IPS DF 19.7 (cell line): ENCODE measurements around the gene SLC44A2.

Experiments
- DNase-seq: peaks from one replicate; pipeline ENCODE4 v3.0.0-alpha.2; 2013; ENCODE audit warnings: low read depth, low spot score

SLC44A2 gene

DNA sequence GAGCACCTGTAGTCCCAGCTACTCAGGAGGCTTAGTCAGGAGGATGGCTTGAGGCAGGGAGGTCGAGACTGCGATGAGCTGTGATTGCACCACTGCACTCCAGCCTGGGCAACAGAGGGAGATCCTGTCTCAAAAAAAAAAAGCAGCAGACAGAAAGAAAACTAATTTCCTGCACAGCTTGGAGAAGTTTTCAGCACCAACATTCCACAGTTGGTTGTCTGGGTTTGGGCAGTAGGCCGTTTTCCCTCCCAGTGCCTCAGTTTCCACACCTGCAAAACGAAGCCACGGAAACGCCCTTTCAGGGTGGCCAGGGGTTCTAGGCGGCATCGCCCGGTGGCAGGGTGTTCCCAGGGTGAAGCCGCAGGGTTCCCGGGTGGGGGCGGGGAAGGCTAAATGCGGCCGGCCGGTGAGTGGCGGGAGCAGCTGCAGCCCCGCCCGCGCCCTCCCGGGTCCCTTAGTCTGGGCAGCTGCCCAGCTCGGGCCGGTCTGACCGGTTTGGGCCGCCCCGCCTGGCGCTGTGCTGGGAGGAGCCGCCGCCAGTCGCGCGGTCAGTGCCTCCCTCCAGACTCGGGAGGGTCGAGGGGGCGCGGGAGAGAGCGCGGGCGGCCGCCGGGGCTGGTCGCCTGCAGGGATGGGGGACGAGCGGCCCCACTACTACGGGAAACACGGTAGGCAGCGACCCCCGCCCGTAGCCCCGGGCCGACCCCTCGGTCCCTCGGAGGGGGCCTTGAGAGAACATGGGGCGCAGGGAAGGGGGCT, at the start of gene SLC44A2:
TSS of gene SLC44A2 (plus strand) at position 551 of the 759 bp plus-strand sequence. CDS start at position 632, 81 bp downstream.
- peak; percentile 30 for DNase-seq

DNA sequence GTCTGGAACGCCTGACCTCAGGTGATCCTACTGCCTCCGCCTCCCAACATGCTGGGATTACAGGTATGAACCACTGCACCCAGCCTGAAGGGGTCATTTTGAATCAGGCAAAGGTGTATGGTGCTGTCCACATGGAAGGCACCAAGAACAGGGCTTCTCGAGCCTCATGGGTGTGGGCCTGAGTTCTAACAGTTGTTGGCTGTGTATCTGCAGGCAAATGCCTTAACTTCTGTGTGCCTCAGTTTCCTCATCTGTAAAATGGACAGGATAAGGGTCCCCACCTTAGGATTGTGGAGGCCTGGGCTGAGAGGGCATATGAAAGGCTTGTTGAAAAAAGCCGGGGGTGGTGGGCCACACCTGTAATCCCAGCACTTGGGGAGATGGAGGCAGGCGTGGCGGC, 47.4 kb upstream of the SLC44A2 start:
- no peak for DNase-seq

DNA sequence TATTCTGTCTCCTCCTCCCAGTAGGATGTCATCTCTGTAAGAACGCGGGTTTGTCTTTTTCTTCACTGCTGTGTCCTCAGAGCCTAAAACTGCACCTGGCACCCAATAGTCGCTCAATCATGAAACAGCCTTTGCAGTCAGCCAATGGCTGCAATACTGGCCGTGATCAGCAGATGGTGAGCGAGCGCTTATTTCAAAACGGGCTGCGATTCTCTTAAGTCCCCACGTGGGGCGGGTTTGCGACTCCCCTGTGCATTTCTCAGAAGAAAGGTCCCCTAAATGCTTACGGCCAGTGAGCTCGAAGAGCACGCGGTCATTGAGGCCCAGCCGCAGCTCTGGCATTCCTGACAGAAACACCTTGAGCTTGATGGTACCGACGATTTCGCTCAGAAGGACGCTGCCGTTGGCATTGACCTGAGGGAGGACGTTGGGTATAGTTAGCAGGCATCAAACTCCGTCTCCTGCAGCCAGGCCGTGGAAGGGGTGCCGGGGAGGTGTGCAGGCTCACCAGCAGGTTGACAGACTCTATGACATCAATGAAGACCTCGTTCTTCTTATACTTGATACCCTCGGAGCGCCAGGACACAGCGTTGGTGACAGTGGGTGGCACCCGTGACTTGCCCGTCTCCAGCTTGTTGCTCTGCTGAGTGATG, 44.2 kb upstream of the SLC44A2 start:
- DNase-seq: peak; percentile 87

DNA sequence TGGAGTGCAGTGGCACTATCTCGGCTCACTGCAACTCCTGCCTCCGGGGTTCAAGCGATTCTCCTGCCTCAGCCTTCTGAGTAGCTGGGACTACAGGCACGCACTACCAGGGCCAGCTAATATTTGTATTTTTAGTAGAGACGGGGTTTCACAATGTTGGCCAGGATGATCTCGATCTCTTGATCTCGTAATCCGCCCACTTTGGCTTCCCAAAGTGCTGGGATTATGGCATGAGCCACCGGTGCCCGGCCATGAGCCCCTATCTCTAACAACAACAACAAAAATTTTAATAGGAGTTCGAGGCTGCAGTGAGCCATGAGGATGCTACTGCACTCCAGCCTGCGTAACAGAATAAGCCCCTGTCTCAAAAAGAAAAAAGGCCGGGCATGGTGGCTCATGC, 43.3 kb upstream of the SLC44A2 start:
- DNase-seq: no peak

DNA sequence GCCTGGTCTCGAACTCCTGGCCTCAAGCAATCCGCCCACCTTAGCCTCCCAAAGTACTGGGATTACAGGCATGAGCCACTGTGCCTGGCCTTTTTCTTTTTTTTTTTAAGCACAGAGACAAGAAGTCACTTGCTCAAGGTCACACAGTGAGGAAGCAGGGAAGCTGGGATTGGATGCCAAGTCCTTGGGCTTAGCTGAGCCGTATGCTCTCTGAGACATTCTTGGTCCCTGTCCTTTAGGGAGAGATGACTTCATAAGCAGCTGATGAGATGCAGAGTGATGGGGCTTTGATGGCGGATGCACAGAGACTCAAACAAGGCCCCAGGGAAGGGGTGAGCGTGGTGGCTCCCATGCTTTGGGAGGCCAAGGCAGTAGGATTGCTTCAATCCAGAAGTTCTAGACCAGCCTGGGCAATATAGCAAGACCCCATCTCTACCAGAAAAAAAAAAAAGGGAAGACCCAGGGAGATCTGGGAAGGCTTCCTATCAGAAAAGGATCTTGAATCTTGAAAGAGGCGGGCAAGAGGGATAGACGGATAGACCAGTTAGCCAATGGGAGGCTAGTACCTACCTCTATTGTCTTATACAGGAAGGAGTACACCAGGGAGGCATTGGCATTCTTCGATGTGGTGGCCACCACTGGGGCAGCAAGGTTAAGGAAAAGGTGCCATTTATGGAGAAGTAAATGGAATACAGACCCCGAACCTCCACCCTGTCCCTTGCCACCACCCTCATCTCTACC, 42.1 kb upstream of the SLC44A2 start:
- DNase-seq: no peak

DNA sequence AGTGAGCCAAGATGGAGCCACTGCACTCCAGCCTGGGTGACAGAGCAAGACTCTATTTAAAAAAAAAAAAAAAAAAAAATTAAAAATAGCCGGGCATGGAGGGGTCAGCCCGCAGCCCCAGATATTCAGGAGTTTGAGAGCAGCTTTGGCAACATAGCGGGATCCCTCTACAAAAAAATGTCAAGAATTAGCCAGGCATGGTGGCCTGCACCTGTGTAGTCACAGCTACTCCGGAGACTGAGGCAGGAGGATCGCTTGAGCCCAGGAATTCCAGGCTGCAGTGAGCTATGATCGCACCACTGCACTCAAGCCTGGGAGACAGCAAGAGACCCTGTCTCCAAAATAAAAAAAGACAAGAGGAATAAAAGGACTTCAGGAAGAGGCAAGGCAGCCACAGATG, 39.0 kb upstream of the SLC44A2 start:
- no peak for DNase-seq

DNA sequence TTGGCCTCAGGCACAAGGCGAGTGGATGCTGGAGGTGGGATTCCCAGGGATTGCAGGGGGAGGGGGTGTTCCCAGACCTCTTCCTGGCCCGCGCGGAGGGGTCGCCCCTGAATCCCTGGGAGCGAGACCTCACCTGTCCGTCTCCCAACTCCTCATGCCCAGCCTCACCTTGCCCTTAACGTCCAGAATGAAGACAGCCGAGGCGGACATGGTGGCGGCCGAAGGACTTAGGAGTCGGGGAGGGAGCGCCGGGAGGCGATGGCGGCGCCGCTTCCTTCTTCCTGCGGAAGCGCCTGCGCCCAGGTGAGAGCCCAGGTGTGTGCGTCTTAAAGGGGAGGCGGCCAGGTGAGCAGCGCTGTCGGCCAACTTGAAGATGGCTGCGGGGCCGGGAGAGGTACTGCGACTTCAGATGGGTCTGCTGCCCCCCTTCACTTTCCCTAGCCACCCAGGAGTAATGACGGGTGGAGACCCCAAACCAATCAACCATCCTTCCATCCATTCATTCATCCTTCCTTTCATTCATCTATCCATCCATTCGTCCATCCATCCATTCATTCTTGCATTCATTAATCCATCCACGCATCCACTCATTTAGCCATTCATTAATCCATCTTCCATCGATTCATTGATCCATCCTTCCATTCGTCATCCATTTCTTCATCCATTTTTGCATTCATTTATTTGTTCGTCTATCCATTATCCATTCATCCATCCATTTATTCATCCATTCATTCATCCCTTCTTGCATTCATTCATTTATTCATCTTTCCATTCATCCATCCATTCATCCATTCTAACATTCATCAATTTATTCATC, 38.1 kb upstream of the SLC44A2 start, which contains the start of gene AP1M2:
TSS of gene AP1M2 (minus strand) at position 291 of the 817 bp plus-strand sequence. CDS start at position 210, 81 bp downstream.
- peak; percentile 57 for DNase-seq

DNA sequence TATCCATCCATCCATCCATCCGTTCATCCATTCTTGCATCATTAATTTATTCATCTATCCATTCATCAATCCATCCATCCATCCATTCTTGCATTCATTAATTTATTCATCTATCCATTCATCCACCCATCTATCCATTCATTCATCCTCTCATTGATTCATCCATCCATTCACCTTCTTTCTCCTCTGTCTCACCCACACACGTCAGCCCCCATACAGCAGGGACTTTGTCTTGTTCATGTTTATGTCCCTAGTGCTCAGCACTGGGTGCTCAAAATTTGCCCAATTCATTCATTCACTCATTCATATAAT, 37.6 kb upstream of the SLC44A2 start:
- DNase-seq: no peak

DNA sequence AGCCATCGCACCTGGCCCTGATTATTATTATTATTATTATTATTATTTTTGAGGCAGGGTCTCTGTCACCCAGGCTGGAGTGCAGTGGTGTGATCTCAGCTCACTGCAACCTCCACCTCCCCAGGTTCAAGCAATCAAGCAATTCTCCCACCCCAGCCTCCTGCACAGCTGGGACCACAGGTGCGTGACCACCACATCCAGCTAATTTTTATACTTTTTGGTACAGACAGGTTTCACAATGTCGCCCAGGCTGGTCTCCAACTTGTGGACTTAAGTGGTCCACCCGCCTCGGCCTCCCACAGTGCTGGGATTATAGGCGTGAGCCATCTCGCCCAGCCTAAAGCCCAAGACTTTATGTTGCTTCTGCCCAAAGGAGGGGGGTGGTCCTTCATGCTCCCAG, 32.2 kb upstream of the SLC44A2 start:
- no peak for DNase-seq

DNA sequence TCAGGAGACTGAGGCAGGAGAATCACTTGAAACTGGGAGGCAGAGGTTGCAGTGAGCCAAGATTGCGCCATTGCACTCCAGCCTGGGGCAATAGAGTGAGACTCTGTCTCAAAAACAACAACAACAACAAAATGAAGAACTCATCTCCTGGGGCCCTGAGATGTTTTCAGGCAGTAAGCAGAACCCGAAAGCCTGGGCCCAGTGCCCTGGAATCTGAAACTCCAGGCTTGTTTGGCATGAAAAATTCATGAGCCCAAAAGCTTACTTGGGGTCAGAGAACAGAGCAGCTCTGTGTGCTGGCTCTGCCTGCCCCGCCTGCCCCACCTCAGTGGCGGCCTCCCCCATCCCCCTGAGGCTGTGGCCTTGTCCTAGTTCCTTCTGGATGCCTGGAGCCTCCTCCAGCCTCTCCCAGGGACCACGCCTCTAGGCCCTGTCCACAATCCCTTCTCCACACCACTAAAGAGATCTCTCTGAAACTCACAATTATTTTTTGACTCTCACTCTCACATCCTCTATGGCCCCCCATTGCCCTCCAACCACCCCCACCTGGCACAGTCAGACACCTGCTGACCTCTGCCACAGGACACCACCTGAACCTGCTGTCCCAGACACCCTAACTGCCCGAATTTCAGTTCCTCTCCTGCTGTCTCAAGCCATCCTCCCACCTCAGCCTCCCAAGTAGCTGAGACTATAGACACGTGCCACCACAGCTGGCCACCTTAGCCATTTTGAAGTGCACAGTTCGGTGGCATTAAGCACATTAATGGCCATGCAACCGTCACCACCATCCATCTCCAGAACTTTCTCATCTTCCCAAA, 31.3 kb upstream of the SLC44A2 start:
- no peak for DNase-seq

DNA sequence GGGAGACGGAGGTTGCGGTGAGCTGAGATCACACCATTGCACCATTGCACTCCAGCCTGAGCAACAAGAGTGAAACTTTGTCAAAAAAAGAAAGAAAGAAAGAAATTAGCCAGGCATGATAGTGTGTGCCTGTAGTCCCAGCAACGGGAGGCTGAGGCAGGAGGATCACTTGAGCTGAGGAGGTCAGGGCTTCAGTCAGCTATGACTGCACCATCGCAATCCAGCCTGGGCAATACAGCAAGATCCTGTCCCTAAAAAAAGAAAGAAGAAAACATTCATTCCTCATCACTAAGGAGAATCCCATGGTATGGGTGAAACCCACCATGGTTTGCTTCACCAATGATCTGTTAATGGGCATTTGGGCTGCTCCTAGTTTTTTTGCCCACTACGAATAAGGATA, 25.2 kb upstream of the SLC44A2 start:
- no peak for DNase-seq

DNA sequence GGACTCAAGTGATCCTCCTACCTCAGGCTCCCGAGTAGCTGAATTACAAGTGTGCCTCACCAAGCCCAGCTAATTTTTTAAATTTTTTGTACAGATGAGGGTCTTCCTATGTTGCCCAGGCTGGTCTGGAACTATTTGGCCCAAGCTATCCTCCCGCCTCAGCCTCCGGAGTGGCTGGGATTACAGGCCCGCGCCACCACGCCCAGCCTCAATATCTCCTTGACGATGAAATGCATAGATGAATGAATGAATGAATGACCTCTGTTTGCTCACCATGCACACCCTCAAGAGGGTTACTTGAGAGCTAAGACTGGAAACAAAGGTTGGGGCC, 23.4 kb upstream of the SLC44A2 start:
- DNase-seq: no peak

DNA sequence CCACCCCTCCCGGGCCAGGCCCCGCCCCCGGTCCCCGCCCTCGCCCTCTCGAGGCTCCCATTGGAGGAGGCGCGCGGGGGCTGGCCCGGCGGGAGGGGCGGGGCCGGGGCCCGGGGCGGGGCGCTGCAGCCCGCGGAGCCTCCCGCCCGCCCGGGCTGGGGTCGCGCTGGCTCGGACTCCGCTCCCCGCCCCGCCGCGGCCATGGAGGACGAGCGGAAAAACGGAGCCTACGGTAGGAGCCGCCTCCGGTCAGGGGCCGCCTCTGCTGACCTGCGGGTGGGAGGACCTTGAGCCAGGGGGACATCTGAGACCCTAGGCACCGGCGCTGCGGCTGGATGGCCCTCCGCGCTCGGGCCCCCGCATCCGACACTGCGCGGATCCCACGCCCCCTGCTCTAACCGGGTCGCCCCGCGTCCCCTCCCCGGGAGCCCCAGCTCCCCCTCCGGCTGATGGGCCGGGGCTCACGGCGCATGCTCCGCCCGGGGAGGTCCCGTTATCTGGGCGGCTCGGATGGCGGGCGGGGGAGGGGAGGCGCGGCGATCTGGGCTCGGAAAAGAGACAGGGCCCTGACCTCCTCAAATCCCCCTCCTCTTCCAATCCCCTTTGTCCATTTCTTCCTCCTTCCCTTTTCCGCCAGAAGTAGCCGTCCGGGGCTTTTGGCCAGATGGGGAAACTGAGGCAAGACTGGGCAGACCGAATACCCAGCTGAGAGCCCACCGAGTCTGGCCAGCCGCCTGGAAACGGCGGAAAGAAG, 22.8 kb upstream of the SLC44A2 start:
- DNase-seq: no peak

DNA sequence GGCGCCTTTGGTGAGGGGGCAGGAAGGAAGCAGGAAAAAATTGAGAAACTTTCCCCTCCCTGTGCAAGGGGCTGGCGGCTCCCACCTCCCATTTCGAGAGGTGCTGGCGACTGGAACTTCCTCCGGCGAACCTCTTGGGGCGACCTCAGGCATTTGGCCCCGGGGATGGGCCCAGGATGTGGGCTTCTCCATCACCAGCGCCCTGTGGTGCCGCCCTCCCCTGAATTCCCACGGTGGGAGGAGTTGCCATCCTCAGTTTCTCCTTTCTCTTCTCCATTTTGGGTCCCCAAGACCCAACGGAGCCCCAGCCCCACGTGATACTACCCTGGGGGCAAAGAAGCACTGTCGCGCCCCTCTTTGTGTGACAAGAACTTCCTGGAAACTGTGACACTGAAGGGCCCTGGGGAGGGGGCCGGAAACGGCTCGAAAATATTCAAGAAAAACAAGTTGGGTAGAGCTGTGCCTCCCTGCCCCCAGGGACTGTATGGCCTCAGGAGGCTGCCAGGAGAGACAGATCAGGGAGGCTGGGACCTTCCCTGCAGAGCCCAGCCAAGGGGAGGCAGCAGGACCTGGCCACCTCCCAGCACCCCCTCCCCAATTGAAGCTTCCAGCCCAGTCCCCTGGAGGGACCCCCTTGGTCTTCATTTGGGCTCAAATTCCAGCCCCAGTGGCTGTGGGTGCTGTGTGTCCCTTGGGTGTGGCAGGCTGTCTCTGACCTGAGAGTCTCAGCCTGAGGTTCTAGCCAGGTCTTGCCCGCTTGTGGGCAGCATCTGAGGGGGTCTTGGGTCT, 22.1 kb upstream of the SLC44A2 start:
- no peak for DNase-seq

DNA sequence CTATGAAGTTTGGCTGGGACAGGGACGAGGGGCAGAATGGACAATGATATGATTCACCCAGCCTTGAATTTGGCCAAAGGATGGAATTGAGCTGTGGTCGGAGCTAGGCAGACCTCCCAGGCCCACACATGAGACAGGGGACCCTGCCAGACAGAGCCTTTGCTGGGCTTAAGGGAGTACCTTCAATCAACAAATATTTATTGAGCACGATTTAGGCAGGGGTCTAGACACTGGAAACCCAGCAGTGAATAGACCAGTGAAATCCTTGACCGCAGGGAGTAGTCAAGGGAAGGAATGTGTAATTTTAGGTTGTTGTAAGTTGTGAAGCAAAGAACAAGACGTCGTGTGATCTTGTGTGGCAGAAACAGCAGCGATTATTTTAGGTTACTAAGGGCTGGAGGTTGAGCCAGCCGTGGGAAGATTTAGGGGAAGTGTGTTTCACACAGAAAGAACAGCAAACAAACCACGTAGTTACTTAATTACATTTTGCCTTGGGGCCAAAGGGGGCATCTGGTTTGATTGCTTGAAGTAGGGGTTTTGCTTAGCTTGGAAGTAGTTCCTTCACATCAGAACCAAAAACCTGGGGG, 21.4 kb upstream of the SLC44A2 start:
- no peak for DNase-seq

DNA sequence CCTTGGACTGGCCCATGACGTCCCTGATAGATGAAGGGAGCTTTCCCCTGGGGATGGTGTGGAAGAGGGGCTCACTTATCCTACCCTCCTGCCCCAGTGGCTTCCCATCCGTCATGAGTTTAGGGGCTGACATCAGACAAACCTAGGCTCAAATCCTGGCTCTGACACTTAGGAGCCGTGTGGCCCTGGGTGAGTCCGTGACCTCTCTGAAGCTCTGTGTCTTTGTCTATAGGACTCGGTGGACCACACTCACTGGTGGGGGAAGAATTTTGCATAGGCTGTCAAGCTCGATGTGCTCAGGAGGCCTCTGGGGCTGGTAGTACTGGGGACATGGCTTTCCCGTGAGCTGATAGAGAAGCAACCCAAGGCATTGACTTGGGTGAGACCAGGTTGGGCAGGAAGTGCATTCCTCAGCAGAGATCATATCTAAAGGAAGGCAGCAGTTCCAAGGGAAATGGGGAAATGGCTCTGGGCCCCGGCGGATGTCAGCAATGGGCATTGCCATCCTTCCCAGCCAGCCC, 20.8 kb upstream of the SLC44A2 start:
- no peak for DNase-seq

DNA sequence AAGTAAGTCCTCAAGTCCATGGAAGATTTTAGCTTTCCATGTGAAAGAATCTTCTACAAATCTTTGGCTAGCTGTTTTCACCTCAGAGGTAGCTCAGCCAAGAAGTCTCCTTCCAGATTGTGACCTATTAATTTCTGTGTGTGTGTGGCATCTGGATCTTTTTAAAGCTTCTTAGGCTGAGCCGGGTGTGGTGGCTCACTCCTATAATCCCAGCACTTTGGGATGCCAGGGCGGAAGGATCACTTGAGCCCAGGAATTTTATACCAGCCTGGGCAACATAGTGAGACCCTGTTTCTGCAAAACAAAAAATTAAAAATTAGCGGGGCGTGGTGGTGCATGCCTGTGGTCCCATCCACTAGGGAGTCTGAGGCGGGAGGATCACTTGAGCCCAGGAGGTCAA, 13.4 kb upstream of the SLC44A2 start:
- no peak for DNase-seq

DNA sequence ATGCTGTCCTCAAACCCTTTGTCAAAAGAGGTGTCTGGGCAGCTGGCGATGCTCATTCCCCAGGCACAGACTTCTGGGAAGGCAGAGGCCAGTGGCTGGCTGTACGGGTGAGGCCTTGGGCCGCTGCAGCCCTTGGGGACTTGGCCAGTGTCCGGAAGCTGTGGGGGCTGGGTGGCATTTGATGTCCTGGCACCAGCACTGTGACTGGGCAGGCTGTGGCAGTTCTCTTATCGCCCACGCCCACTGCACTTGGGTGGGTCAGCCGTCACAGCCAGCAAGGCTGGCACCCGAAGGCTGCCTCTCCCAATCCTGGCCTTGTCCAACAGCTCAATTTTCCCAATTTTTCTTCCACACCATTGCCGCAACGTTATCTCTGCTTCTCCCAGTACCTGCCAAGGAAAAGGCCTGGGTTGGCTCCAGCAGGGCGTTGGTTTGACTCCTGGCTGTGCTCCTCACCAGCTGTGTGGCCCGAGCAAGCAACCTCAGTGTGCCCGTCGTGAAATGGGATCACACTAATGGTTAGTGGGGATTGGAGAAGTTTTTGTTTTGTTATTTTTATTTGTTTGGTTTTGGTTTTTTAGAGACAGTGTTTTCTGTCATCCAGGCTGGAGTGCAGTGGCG, 12.7 kb upstream of the SLC44A2 start:
- DNase-seq: no peak
